GM10248 (cell line): Measurements from ENCODE around the gene SHB.

Experiments used
- CTCF ChIA-PET: fragments of 300-600 bp; sonication (Branson Sonifier 250); formaldehyde crosslinking; extraction: SDS; loops from one replicate; lab custom pipeline; 2021; ENCODE audit warnings: antibody characterized with exemption; lab: Yijun Ruan, JAX
- POLR2A ChIA-PET: fragments of 350-650 bp; sonication (Branson Sonifier 250); formaldehyde crosslinking; extraction: SDS; loops from one replicate; lab custom pipeline; 2020; ENCODE audit warnings: antibody characterized with exemption; lab: Yijun Ruan, JAX
- DNase-seq: peaks from one replicate; pipeline ENCODE4 v3.0.0; 2012; ENCODE audit errors: extremely low spot score
- TF ChIP-seq, protein P1 (sequence below): IDR thresholded peaks from 2 replicates; pipeline ENCODE4 v1.5.1; 2012; ENCODE audit warnings: mild to moderate bottlenecking, low read depth; ENCODE audit errors: extremely low read depth, missing control alignments, control extremely low read depth

The SHB gene

GRCh38 chr9:38074441-38074961 lies 5.5 kb upstream of the SHB start:
- ChIA-PET CTCF (interaction anchor here (1.2 to 1.7 kb wide), 3 partner anchors 14 to 161 kb away, joined by 3 to 7 read pairs (median 3); no protein-coding TSS in a partner anchor), POLR2A (no interaction called here)
- DNase-seq: no peak
- TF ChIP-seq, protein P1, sequence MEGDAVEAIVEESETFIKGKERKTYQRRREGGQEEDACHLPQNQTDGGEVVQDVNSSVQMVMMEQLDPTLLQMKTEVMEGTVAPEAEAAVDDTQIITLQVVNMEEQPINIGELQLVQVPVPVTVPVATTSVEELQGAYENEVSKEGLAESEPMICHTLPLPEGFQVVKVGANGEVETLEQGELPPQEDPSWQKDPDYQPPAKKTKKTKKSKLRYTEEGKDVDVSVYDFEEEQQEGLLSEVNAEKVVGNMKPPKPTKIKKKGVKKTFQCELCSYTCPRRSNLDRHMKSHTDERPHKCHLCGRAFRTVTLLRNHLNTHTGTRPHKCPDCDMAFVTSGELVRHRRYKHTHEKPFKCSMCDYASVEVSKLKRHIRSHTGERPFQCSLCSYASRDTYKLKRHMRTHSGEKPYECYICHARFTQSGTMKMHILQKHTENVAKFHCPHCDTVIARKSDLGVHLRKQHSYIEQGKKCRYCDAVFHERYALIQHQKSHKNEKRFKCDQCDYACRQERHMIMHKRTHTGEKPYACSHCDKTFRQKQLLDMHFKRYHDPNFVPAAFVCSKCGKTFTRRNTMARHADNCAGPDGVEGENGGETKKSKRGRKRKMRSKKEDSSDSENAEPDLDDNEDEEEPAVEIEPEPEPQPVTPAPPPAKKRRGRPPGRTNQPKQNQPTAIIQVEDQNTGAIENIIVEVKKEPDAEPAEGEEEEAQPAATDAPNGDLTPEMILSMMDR: no peak

- POLR2A ChIA-PET: no interaction called here
- TF ChIP-seq, protein P1: no peak
- DNase-seq: no peak
- CTCF ChIA-PET: interaction anchor here (1.2 kb wide), 2 partner anchors 15 to 160 kb away, joined by 3 to 7 read pairs; no protein-coding TSS in a partner anchor
Observed at GRCh38 chr9:38073882-38074281, 4.9 kb upstream of the SHB start.

DNA sequence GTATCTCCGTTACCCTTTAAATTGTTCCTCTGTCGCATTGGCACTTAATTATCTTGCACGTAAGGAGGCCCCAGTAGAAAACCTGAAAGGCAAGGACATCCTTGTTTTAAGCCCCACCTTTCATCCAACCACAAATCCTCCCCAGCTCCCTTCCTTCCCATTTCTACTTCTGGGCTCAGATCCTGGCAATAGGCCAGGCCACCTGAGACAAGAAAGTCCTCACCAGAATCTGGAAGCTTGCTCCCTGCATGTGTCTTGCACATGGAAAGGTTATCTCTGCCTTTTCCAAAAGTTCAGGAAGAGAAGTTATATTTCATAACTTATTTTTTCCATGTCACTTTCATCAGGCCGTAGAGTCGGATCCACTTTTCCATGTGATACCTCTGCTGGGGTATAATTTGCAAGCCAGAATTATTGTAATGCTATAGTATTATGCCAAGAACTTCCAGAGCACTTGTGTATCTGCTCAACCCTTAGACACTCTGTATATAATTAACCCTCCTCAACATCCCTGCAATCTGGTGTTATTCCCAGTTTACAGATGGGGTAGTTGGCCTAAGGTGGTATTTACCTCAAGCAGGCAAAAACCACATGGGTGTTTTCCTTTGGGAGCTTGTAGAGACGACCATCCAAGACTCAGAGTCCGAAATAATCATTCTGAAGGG lies 2.6 kb upstream of the SHB start:
- CTCF ChIA-PET: interaction anchor here (1.0 to 3.1 kb wide), 2 partner anchors 9 to 16 kb away, joined by 4 to 24 read pairs; no protein-coding TSS in a partner anchor
- POLR2A ChIA-PET: no interaction called here
- TF ChIP-seq, protein P1: no peak
- DNase-seq: no peak

- CTCF ChIA-PET: interaction anchor here (0.8 to 1.7 kb wide), 8 partner anchors 13 to 296 kb away, joined by 3 to 7 read pairs (median 3); no protein-coding TSS in a partner anchor
- POLR2A ChIA-PET: interaction anchor here (1.1 kb wide), 1 partner anchor 13 kb away, joined by 7 read pairs; no protein-coding TSS in a partner anchor
- TF ChIP-seq, protein P1: no peak
- DNase-seq: no peak
Observed at GRCh38 chr9:38067859-38068681, 957 bp downstream of the SHB start.

- DNase-seq: no peak
- TF ChIP-seq, protein P1: no peak
- CTCF ChIA-PET: interaction anchor here (0.9 to 1.7 kb wide), 6 partner anchors 13 to 296 kb away, joined by 3 to 11 read pairs (median 3); no protein-coding TSS in a partner anchor
- POLR2A ChIA-PET: interaction anchor here (1.2 kb wide), 1 partner anchor 24 kb away, joined by 3 read pairs; no protein-coding TSS in a partner anchor
Observed at GRCh38 chr9:38066914-38067858, 1.8 kb downstream of the SHB start.
